T follicular helper cell (primary cell): ENCODE data around the gene ANTXR1.

ENCODE experiments used
- DNase-seq: peaks from one replicate; pipeline ENCODE4 v3.0.0-alpha.2; 2020; ENCODE audit warnings: low read depth

ANTXR1 gene

GRCh38 chr2:69181806-69182427 lies 168.9 kb downstream of the ANTXR1 start:
- no peak for DNase-seq

GRCh38 chr2:69183659-69184058 lies 170.7 kb downstream of the ANTXR1 start:
- no peak for DNase-seq

DNA sequence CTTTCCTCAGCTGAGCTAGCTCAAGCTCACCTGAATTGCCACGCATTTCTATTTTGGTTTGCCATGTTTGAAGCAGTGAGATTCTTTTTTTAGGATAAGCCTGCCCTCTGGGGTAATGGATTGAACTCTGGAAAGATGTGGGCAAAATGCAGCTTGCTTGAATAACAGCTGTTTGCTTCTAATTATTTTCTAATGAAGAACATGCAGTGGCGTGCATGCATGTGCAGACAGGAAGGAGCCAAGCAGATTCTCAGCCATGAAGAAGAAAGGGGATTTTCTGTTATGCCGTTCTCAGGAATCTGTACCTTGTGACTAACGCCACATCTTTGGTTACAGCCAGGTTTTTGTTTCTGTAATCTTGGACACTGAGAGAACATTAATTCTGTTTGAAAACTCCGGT lies 171.2 kb downstream of the ANTXR1 start:
- no peak for DNase-seq

- DNase-seq, result no peak
Observed at GRCh38 chr2:69185807-69186206, 172.8 kb downstream of the ANTXR1 start.

- no peak for DNase-seq
Observed at GRCh38 chr2:69186614-69187013, 173.6 kb downstream of the ANTXR1 start.

DNA sequence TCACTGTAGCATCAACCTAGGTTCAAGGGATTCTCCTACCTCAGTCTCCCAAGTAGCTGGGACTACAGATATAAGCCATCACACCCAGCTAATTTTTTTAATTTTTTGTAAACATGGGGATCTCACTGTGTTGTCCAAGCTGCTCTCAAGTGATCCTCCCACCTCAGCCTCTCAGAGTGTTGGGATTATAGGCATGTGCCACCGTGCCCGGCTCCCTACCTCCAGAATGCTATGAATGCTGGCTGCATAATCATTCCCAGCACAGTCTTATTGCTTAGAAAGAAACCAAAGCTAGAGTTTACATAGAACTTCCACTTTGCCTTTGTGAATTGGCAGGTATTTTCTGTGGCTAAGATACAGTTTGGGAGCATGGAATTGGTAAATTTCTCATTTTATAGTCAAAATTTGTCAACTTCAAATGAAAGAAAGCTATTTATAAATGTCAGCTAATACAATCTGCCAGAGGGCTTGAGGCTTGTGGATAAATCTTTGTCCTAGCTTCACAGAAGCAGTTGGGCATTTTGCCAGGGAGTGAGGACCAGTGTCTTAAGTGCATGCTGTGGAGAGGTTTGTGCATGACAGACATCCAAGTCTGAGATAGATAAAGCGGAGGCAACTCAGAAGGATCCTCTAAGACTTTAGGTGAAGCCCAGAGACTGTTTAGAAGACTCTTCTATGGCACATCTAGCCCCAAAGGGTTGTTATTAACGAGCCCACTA lies 175.4 kb downstream of the ANTXR1 start:
- DNase-seq, result no peak

GRCh38 chr2:69190743-69191404 lies 177.9 kb downstream of the ANTXR1 start:
- DNase-seq, result no peak

- no peak for DNase-seq
Observed at GRCh38 chr2:69191634-69192033, 178.7 kb downstream of the ANTXR1 start.

DNA sequence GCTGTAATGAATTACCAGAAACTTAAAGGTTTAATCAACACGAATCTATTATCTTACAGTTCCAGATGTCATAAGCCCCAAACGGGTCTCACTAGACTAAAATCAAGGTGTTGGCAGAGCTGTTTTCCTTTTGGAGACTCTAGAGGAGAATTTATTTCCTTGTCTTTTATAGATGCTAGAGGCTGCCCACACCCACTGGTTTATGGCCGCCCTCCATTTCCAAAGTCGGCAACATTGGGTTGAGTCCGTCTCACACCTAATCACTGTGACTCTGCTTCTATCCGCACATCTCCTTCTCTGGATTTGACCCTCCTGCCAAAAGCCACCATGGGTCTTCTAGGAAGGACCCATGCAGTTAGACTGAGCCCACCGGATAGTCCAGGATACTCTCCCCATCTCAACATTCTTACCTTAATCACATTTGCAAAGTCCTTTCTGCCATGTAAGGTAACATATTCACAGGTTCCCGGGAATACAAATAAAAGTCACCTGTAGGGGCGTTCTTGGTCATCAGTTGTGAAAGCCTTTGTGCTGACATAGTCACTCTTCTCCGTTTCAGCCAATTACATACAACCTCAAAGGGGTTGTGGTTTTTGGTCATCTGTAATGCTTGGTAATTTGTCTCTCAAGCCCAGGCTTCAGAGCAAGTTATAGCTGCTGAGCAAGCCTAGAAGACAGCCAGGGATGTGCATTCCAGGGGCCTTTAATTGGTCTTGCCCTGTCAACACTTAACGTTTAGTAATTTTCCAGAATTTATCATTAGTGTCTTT lies 179.4 kb downstream of the ANTXR1 start:
- DNase-seq, result no peak

- no peak for DNase-seq
Observed at GRCh38 chr2:69195706-69196105, 182.7 kb downstream of the ANTXR1 start.

GRCh38 chr2:69196327-69197117 lies 183.5 kb downstream of the ANTXR1 start:
- no peak for DNase-seq

DNA sequence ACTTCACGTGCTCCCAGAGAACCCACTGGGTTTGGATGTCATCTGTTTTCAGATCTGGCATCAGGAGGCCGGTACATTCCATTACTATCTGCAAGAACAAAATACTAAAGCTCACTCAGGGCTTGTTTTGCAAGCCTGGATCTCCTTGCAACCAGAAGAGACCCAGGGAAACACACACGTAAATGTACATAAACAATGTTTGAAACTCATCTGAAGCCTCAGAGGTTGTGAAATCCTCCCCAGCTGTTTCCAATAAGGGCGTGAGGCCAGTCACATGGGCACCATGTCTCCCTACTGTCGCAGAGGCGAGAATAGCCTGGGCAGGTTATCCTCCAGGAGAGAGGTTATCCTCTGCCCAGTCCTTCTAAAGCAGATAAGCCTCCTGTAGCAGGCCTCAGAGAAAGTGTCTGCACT lies 187.1 kb downstream of the ANTXR1 start:
- DNase-seq, result no peak

DNA sequence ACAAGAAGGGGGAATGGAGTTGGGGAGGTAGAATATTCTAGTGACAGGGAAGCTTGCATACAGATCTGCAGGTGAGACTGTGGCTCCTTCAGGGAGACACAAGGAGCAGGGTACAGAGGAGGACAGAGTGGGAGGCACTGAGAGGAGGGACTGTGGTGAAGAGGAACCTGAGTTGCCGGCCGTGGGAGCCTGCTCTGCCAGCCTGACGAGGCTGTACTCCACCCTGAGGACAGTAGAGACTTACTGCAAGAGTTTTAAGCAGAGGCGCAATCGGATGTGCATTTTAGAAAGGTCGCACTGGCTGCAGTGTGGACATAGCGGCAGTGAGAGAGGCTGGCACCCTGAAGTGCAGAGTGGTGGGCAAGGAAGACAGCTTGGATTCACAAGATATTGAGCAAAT lies 188.3 kb downstream of the ANTXR1 start:
- no peak for DNase-seq

DNA sequence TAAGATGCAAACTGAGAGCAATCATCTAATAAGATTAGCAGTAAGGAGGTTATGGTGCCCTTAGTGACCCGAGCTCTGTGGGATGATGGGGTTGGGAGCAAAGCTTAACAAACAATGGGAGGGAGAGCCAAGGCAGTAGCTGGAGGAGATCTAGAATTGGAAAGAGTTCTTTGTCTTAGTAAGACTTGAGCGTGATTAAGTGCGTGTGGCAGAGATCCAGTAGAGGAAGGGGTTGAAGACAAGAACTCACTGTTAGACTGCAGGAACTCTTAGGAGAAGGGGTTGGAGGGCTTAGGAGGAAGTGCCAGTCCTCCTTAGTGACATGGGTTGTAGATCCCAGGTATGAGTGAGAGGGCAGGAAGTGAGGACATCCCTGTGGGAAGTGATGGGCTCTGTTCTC lies 189.3 kb downstream of the ANTXR1 start:
- DNase-seq, result no peak

- DNase-seq, result no peak
Observed at GRCh38 chr2:69203166-69203985, 190.4 kb downstream of the ANTXR1 start.

GRCh38 chr2:69204654-69205053 lies 191.7 kb downstream of the ANTXR1 start:
- no peak for DNase-seq

GRCh38 chr2:69205076-69205475 lies 192.1 kb downstream of the ANTXR1 start:
- no peak for DNase-seq

DNA sequence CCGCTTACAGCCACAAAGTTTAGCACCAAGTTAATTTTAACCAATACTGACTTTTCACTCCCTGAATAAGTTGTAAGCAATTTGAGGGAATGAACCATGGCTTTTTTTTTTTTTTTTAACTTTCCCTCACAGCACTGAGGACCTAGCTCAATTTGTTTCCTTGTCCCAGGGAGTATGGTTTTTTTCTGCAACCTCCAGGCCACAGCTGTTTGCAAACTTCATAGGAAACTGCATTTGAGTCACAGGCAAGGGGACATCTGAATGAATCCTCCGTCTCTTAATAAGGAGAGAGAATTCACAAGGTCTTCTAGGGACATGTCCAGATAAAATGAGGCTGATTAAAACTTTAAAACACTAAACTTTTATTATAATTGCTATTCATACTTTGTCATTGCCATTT lies 192.5 kb downstream of the ANTXR1 start:
- DNase-seq, result no peak

- no peak for DNase-seq
Observed at GRCh38 chr2:69208023-69208595, 195.1 kb downstream of the ANTXR1 start.

DNA sequence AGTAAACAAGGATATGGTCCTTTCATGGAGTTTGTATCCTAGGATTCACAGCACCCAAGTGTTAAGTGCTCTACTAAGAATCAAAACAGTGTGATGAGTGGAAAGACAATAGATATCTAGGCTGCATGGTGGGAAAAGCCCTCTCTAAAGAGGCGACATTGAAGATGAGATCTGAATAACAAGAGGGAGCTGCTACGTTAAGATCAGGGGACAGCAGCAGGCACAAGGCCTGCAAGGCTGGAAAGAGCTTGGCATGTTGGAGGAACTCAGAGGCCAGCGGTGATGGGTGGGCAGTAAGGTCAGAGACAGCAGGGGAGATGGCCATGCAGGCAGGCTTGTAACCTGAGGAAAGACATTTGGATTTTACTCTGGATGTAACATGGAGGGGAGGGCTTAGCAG lies 196.5 kb downstream of the ANTXR1 start:
- no peak for DNase-seq
